HCEC 1CT (cell line): ENCODE results near the gene PDE4D.
"Not testable (repeated sequence)": the region's sequence is repeated elsewhere in the genome, so short reads cannot be mapped to it uniquely, and the experiment has no call there.

Experiments
- DNase-seq: peaks from one replicate; pipeline ENCODE4 v3.0.0-alpha.2; 2017

PDE4D gene

DNA sequence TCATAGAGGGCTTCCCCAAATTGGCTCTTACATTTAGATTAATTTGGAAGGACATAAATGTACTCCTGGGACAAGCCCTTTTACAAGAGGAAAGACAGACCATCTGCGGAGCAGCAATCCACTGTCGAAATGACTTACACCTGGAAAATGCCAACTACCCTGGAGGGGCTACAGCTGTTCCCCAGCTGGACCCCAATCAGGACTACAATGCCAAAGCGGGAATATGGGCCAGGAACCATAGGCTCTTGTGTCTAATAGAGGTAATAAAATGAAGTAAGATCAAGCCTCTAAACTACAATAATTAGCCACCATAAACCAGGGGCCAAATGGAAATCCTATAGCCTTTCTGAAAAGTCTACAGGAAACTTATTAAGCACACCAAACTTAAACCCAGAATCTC is 581.3 kb downstream of the PDE4D start:
- no peak for DNase-seq

DNA sequence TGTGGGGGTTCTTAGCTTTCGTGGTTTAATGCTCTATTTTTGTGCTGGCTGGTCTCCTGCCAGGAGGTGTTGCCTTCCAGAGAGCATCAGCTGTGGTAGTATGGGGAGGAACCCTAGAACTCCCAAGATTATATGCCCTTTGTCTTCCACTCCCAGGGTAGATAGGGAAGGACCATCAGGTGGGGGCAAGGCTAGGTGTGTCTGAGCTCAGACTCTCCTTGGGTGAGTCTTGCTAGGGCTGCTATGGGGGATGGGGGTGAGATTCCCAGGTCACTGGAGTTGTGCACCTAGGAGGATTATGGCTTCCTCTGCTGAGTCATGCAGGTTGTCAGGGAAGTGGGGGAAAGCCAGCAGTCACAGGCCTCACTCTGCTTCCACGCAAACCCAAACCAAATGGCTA is 584.8 kb downstream of the PDE4D start:
- DNase-seq, result not testable (repeated sequence)

DNA sequence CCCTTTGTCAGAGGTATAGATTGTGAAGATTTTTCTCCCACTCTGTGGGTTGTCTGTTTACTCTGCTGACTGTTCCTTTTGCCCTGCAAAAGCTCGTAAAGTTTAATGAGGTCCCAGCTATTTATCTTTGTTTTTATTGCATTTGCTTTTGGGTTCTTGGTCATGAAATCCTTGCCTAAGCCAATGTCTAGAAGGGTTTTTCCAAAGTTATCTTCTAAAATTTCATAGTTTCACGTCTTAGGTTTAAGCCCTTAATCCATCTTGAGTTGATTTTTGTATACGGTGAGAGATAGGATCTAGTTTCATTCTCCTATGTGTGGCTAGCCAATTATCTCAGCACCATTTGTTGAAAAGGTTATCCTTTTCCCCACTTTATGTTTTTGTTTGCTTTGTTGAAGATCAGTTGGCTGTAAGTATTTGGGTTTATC is 590.2 kb downstream of the PDE4D start:
- not testable (repeated sequence) for DNase-seq

DNA sequence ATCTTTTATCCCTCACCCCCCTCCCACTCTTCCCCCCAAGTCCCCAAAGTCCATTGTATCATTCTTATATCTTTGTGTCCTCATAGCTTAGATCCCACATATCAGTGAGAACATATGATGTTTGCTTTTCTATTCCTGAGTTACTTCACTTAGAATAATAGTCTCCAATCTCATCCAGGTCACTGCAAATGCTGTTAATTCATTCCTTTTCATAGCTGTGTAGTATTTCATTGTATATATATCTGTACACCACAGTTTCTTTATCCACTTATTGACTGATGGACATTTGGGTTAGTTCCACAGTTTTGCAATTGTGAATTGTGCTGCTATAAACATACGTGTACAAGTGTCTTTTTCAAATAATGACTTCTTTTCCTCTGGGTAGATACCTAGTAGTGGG is 591.0 kb downstream of the PDE4D start:
- DNase-seq, result not testable (repeated sequence)

DNA sequence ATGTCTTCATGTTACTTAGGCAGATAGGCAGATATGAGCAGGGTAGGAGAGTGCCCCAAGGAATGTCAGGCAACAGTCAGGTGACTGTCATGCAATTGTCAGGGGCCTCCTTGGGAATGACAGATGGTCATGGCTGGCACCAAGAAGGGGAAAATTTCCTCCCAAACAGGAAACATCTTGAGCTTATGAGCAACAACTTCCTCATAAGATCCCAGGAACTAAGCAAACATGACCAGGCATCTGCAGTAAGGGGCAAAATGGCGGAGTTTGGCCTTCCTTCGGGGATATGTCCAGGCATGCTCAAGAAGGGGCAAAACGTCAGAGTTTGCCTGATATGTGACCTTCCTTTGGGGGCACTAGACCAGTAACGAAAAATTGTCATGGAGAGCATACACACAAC is 591.8 kb downstream of the PDE4D start:
- no peak for DNase-seq

DNA sequence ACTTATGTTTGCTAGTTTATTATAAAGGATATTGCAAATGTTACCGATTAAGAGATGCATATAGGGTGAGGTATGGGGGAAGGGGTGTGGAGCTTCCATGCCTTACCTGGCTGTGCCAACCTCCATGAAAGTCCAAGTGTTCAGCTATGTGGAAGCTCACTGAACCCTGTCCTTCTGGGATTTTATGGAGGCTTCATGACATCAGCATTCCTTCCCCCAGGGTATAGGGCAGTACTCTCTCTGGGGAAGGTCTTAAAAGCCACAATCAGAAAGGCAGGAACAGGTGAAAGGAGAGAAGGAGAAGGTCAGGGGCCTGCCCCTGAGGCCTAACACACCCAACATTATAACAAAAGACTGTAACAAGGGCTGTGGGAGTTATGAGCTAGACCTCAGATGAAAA is 592.6 kb downstream of the PDE4D start:
- no peak for DNase-seq

DNA sequence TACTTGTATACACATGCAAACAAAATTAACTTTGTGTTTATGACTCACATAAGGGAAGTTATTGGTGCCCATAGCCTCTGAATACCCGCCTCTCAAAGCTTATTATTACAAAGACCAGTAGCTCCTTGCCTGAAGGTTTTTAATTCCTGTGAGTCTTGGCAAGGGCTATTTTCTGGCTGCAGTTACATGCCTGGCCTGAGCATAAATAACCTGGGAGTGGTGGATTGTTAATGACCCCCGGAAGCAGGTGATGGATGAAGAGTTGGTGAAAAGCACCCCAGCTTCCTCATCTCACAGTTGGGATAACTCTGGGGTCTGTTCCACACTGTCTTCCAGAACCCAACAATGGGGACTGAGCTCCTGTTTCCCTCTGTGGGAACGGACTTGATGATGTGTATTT is 594.5 kb downstream of the PDE4D start:
- no peak for DNase-seq

DNA sequence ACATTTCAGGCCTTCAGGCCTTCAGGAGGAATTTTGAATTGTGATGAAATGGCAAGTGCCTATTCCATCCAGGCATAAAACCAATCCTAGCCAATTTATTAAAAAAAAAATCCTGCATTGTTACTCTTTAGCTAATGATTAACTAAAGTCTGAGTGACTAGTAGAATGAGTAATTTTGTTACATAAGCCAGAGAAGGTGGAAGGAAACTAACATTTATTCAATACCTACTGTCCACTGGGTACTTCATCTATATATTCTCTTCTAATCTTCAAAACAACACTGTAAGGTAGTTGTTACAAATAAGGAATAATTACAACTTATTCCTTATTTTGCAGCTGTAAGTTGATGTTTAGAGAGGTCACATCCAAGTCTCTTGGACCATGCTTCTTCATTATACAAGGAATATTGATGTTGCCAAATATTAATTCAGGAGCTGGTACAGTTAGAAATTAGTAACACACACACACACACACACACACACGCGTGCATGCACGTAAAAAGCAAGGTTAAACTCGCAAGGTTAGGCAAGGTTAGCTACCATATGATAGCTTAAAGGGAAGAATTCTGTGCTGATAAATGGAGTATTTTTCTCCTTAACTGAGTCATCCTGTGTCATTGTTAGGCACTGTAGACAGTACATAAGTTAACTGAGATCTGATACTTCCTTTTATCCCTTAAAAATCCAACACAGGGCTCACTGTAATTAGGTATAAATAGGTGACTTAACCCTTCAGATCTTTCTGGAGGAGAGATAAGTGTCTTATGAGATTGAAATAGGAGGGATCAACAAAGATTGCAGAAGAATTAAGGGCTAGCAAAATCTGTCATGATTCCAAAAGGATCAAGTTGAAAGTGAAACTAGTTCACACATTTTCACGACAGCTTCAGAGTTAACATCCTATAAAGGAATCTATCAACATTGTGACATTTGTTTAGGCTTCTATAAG is 596.9 kb downstream of the PDE4D start:
- DNase-seq, result peak; percentile 60

DNA sequence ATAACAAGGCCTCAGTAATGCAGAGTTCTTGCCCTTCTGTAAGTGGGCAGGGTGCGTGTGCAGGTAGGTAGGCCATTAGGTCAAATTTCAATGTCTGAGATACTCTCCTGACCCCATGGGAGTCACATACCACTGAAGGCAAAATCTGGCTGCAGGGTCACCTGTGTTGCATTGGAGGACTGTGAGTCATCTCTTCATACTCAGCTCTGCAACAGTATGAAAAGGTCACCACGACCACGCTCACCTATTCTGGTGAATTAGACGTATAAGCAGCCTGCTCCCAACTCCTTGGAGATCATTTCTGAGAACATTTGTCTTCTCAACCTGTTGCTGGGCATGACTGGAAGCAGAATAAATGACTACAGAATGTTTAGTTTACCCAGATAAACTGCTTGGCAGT is 599.8 kb downstream of the PDE4D start:
- DNase-seq, result no peak

DNA sequence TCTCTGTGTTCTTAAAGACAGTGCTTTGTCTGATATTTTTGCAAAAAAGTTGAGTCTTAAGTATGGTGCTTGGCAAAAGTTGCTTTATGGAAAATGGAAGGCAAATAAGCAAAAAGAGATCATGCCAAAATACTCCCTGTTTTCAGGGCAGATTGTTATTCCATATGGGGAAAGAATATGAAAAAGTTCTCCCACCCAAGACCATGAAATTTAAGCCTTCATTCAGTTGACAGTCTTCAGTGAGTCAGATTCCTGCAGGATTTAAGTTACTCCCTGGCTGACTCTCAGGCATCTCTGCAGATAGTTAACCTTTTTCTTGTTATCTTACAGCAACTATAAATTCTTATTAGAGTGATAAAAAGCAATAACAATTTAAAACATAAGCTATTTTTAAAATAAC is 601.6 kb downstream of the PDE4D start:
- no peak for DNase-seq

DNA sequence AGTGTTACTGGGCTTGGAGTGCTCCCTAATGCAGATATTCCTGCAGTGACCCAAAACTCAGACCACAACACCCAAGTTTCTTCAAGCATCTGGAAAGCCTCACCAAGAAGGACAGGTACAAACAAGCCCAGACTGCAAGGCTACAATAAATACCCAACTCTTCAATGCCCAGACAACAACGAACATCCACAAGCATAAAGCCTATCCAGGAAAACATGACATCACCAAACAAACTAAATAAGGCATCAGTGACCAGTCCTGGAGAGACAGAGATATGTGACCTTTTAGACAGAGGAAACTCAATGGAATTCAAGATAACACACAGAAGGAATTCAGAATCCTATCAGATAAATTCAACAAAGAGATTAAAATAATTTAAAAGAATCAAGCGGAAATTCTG is 605.6 kb downstream of the PDE4D start:
- DNase-seq, result no peak

DNA sequence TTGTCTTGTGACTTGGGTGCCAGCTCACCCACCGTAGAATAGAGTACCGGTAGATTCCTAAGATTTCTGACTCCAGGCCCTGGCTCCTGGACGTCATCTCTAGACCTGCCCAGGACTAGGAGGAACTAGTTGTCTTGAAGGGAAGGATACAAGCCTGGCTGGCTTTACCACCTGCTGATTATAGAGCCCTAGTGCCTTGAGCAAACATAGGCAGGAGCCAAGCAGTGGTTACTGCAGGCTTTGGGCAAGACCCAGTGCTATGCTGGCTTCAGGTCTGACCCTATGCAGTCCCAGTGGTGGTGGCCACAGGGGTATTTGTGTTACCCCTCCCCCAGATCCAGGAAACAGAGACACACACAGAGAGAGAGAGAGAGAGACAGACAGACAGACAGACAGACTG is 606.2 kb downstream of the PDE4D start:
- DNase-seq, result no peak

DNA sequence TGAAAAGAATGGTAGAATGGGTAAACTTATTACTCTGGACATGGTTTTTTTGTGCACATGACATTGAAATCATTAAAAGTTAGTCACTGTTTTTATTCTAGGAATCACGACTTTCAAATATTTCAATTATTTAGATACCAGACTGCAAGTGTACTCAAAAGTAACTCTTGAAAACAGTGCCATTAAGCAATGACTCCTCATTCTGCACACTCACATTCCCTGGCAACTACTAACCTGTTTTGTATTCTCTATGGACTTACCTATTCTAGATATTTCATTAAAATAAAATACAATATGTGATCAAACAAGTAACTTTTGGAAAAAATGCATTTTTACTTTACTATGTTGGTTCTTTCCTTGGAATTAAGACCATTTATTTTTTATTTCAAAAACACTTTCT is 607.0 kb downstream of the PDE4D start:
- no peak for DNase-seq

DNA sequence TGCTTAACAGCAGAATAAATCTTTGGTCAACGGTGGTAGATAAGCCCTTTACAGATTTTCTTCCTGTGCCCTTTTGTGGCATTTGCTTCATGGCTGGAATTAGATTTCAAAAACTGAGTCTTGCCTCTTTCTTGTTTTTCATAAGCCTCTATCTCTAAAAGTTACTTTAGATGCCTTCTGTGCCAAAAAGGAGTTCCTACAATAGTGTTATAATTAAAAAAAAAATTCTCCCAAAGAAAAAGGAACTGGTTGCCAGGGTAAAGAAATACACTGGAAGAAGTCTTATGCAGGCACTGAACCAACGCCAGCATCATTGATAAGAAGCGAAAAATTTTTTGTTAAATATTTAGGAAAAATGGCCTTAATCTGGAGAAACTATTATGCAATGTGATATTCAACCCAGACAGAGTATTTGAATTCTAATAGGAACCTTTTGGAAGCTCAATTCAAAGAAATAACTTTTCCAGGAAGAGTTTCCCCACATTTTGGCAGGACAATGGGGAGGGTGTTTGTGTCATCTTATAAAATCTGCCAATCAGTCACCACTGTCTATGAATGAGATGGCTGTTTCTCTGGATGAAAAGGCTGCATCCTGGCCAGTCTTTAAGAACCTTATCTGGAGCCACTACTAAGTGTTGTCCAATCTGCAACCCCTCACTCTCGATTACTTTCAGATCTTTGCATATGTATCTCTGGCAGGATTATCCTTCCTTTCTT is 608.1 kb downstream of the PDE4D start:
- DNase-seq, result no peak

DNA sequence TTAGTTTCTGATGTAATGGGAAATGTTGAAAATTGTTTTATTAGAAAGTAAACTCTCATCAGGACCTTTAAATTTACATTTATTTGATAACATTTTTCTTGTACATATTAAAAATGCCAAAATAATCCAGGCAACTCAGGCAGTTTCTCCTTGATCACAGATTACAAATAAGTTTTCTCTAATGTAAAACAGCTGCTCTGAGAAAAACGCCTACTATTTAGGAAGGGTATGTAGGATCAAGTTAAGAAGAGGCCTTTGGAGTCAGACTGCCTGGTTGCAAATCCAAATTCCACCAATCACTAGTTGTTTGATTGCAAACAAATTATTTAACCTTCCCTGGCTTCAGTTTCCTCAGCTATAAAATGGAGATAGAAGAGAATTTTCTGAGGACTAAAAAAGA is 610.8 kb downstream of the PDE4D start:
- DNase-seq, result no peak

DNA sequence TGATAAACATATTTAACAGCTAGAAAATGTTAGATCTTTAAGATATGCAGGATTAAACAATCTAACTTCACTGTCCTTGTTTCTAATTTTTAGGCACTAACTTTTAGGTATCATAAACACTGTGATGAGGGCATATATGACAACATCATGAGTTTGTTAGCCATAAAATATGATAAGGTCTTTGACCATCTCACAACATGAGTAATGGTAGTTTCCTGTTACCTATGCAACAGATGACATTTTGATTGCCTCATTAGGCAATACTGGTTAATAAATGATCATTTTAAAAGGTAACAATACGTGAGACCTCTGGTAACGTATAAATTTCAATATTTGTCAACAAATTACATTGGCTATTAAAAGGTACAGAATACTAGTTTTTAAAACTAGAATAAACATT is 613.5 kb downstream of the PDE4D start:
- DNase-seq, result no peak

DNA sequence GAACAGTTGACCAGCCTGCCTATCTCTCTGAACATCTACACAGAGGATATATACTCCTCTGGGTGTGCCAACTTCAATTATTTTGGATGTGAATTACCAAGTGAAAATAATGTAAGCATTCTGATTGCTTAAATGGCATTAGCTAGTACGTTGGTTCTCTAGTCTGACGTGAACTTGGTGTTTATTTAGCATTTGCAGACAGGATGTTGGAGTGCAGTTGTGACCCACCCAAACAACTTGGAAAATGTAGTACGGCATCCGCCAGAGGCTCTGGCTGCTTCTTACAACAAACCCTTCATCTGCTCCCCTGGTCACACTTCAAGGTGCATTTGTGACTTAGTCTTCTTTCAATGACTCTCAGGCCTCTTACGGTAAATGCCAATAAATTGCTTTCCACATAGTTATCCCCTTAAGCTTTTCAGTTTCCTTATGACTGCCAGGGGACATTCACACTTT is 616.6 kb downstream of the PDE4D start:
- DNase-seq, result peak; percentile 20

DNA sequence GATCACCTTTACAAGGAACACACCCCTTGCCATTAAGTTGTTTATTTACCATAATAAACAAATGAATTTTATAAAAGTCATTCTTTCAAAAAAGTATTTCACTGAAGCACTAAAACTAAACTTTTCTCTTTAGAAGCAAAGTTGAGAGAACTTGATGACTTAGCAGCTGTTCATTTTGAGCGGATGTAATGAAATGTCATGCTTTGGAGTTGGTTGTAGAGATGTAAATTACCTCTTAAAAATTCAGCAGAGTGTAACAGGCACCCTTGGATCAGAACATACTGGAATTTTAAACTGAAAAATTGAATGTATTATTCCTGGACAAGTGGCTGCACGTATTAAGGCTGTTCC is 617.2 kb downstream of the PDE4D start:
- DNase-seq, result no peak

DNA sequence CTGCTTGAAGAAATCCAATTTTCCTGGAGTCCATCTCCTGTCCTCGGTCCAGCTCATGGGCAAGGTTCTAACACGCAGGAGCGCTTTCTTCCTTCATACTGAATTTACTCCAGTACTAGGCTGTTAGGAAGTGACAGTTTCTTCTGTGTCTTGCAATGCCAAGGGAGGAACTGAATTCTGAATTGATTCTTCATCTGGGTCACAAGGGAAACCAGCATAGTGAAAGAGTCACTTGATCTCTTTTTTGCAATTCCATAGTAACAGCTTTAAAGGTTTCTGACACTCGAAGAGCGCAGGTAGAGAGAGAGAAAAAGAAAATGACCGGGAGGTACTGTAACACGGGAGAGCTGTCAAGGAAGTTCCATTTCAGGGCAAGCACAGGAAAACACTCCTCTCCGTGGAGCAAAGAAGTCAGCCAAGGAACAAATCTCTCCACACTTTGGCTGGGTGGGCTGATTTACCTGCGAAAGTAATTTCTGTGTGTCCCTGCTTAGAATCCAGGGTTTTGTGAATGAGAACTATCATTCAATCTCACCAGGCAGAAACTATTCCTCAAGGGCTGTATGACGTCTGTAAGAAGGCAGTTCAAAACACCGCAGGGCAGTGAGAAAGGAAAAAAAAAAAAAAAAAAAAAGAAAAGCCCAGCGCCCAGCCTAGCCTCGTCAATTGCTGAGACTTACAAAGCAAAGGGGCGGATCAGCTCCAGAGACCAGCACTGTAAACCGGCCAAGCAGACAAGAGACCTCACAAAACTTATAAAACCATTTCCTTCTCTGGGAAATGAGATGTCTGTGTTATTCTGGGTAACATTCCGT is 617.8 kb downstream of the PDE4D start:
- peak; percentile 66 for DNase-seq

DNA sequence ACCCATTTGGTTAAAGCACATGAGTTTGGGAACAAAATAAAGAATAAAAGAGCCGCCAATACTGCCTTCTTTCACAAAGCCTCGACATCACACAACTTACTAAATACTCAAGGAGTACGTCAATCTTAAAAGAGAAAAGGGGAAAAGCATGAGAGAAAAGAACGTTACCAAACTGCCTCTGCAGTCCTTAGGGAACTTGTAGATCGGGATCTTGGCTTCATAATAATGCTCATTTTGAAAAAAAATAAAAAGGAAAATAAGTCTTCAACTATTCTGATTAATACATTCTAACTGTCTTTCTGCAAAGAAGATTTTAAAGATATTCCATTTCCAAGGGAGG is 618.4 kb downstream of the PDE4D start:
- no peak for DNase-seq

DNA sequence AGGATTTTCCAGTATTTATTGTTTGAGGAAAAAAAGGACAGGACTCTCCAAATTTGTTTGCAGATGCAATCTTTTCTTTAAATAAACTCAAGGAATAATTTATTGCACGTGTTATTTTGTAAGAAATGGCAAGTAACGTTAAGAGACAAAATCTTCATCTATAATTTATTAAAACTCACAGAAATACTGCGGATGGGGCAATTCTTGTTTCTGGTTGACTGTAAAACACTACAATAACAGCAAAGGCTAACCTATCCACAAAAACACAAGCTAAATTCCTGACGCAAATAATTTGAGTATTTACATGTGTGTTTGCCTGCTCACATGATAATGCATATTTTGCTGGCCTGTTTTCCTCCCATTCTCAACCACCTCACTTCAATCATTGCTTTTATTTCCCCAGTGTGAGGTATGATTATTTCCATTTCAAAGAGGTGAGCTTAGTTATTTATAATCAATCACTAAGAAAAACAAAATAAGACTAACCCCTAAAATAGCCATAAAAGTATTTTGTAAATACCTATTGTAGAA is 619.4 kb downstream of the PDE4D start:
- no peak for DNase-seq

DNA sequence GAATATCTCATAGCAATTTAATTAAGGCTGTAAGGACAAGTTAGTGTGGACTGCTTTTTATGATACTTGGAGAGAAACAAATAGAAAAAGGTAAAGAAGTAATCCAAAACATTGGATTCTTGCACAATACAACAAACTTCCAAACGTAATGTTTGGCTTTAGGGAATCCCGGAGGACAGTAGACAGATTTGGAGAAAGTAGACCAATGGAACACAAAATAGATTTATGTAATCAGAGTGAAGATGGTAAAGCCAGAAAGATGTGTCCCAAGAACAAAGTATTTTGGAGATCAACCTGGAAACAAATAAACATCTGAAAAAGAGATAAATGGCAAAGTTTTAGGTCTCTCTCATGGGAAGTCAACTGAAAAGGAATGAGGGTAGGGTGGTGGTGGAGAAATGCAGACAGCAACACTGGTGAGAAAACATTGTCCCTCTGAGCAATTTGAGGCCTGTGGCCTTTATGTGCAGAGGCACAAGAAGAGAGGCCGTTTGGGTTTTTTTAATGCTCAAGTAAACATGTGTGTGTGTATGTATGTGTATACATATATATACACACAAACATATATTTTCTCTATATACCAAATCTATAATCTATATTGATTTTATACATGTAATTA is 620.6 kb downstream of the PDE4D start:
- no peak for DNase-seq
